DMS114 treated with DMSO at 0.1 percent for 48 hours (cell line): ENCODE measurements around the gene BICRA.
"Not testable (repeated sequence)": the region's sequence is repeated elsewhere in the genome, so short reads cannot be mapped to it uniquely, and the experiment has no call there.

Experiments used
- DNase-seq: peaks from one replicate; lab custom pipeline; 2025; ENCODE audit not compliant: unreplicated experiment; lab: John Stamatoyannopoulos, UW

The BICRA gene

DNA sequence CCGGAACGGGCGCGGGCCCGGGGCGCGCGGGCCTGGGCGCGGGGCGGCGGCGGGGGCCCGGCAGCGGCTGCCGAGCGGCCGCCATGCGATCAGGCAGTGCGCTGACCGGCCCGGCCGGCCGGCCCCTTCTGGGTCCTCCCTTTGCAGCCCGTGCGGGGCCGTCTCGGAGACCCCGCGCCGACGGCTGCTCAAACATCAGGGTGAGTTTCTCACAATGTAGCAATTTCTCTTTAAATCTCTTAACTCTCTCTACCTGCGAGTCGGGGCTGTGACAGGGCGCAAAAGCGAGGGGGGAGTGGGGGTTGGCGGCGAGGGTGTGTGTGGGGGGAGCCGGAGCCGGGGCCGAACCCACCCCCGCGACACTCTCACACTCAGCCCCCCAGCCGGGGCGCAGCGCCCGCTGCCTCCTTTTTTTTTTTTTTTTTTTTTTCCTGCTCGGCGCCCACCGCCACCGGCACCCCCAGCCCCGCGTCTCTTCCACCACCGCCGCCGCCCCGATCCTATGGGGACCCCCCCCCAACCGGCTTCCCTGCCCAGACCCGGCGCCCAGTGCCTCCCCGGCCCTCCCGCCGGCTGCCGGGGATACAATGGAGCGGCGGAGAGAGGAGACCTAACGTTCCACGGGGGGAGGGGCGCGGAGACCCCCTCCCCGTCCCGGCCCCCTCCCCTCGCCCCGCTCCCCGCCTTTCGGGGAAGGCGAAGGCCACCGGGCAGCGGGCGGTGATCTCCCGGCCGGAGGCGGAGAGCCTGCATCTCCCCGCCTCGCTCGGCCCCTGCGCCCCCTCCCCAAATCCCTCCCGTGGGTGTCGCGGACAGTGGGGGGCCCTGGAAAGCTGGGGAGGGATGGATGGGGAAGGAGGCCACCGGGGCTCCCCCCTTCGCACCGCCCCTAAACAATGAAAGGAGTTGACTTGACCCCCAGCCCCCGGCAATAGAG lies at the start of gene BICRA:
BICRA (plus strand) TSS at position 166 of the 937 bp plus-strand sequence. CDS start 64,441 bp downstream, outside the sequence.
- DNase-seq: peak; percentile 24

DNA sequence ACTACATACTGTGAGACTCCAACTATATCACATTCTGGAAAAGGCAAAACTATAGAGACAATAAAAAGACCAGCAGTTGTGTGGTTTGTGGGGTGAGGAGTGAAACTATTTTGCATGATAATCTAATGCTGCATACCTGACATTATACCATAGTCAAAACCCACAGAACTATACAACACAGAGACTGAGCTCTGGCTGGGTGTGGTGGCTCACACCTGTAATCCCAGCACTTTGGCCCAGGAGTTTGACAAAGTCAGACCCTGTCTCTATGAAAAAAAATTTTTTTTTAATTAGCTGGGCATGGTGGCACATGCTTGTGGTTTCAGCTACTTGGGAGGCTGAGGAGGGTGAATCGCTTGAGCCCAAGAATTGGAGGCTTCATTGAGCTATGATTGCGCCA lies 47.9 kb upstream of the BICRA start:
- no peak for DNase-seq

DNA sequence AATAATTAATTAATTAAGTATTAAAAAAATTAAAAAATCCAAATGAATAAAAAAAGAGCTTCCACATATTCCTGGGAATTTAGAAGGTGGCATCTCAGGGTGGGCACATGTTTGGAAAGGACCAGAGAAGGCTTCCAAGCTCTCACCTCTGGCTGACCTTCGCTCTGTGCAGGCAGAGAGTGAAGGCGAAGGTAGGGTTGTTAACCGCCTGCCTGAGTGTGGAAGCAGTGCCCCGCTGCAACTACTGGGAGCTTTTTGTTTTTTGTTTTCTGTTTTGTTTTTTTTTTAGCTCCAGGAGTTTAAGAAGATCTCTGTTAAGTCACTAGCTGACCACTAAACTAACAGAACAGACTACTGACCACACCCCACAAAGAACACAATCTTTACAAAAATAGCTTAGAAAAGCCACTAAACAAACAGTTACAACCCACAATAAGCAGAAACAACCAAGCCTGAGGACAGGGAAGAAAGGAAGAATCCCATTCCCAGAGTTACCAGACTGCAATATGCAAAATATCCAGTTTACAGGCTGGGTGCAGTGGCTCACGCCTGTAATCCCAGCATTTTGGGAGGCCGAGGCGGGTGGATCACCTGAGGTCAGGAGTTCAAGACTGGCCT lies 47.4 kb upstream of the BICRA start:
- no peak for DNase-seq

DNA sequence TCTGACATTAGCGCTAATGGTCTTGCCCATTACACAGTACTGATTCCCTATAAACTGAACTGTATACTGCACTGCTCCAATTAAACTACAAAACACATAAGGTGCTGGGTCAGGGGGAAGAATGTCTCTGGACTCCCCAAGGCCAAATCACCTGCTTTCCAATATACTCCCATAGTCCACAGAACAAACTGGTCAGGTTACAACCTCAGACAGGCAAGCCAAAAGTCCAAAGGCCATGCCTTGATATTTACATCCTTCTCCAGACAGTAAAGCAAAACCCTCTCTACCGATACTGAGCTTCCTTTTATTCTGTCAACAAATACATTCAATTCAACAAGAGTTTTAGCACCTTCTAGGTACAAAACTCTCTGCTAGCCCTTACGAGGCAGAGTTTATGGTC lies 44.9 kb upstream of the BICRA start:
- no peak for DNase-seq

DNA sequence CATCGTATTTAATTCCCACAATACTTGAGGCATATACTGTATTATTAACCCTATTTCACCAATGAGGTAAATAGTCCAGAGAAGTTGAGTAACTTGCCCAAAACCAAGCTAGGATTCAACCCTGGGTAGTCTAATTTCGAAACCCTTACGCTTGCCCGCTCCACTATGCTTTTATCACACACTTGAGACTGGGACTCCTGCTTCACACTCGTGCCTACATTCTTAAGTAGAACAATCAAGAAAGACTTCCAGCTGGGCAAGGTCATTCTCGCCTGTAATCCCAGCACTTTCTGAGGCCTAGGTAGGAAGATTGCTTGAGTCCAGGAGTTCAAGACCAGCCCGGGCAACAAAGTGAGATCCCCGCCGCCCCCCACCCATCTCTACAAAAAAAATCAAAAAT lies 39.6 kb upstream of the BICRA start:
- DNase-seq: no peak

DNA sequence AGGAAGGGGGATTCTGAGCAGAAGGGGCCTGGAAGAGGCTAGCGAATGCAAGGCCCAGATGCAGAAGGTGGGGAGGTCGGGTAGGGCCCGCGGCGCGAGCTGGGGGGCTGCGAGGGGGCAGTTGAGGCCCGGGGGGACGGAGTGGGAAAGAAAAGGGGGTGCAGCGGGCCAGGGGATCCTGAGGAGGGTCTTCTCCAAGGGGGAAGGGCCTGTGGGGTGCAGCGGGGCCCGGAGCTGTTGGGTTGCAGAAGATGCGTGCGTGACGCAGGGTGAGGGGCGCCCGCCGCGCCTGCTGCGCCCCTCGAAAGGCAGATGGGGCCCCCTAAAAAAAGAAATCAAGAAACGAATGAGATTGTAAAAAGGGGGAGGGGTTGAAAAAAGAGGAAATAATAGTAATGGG lies 36.3 kb upstream of the BICRA start:
- no peak for DNase-seq

DNA sequence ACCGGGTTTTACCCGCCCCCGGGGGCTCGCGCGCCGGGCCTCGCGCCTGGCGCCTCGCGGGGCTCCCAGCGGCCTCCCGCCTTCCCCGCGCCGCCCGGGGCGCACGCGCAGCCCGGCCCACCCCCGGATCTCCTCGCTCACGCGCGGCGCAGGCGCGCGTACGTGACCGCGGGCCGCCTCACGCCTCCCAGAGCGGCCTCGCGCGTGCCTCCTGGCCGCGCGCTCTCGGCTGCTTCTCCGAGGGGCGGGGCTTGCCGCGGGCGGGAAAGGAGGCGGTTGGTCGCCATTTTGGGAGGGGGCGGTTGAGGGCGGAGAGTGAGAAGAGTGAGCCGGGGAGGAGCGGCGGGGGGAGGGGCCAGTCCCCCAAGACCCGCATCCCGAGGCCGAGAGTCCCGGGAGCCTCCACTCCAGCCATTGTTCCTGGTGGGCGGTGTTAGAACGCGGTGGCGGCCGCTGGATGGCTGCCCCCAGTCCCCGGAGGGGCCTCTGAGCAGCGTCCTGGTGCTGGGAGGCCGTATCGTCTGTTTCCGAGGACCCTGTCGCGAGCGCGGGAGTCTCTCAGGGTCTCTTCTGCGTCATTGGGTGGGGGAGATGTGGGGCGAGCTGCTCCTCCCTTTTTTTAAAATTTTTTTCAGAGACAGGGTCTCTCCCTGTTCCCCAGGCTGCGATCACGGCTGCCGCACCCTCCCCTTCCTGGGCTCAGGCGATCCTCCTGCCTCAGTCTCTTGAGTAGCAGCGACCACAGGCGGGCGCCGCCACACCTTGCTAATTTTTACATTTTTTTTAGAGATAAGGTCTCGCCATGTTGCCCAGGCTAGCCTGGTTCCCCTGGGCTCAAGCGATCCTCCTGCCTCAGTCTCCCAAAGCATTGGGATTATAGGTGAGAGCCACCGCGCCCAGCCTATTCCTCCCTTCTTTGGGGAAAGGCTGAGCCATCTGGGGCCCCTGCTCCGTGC lies 35.6 kb upstream of the BICRA start, which contains the start of gene ZNF541:
ZNF541 (minus strand) TSS at position 78 of the 956 bp plus-strand sequence. CDS start 17,292 bp downstream, outside the sequence.
- DNase-seq: peak; percentile 13

DNA sequence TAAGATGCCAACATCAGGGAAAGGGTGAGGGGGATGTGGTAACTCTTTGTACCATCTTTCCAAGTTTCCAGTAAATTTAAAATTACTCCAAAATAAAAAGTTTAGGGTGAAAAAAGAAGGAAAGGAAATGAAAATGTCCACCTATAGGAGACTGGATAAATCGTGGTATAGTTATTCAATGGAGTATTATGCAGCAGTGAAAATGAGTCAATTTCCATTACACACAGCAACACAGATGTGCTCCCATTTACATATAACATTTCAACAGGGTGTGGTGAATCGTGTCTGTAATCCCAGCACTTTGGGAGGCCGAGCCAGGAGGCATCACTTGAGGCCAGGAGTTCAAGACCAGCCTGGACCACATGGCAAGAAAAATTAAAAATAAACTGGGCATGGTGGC lies 28.5 kb upstream of the BICRA start:
- DNase-seq: no peak

DNA sequence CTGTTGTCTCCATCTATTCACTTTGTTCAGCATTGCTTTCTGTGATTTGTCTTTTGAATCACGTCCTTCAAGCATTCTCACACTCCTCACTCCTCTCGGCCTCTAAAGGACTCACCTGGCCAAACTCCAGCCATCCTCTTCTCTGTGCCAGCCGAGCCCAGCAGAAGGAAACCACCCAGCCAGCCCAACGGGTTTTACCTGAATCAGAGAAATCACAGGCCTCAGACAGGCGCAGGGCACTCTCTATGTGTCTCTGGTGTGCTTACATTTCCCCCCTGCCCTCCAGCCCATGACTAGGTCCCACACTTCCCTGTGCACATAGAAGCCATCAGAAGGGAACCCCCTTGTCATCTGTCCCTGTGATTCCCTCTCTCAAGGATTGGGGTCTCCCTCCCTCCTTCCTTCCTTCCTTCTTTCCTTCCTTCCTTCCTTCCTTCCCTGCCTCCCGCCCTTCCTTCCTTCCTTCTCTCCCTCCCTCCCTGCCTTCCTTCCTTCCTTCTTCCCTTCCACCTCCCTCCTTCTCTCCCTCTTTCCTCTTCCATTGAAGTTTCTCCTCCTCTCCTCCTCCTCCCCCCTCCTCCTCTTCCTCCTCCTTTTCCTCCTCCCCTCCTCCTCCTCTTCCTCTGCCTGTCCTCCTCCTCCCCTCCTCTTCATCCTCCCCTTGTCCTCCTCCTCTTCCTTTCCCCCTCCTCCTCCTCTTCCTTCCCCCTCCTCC lies 27.2 kb upstream of the BICRA start:
- no peak for DNase-seq

DNA sequence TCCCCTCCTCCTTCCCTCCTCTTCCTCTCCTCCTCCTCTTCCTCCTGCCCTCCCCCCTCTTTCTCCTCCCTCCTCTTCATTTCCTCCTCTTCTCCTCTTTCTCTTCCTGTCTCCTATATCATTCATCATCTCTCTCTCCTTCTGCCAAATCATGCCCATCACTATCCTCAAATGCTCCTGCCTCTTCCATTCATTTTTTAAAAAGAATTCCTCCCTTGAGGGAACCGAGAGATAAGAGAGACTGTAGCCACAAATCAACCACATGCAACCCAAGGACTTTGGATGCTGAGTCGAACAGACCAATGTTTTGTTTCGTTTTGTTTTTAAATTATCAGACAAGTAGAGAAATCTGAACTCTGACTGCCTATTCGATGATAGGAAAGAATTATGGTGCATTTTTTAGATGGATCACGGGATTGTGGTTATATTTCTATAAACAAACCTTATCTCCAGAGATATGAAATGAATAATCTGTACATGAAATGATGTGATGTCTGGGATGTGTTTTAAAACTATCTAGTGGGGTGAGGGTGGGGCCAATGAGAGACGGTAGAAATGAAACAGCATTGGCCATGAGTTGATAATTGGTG lies 26.5 kb upstream of the BICRA start:
- DNase-seq: no peak

DNA sequence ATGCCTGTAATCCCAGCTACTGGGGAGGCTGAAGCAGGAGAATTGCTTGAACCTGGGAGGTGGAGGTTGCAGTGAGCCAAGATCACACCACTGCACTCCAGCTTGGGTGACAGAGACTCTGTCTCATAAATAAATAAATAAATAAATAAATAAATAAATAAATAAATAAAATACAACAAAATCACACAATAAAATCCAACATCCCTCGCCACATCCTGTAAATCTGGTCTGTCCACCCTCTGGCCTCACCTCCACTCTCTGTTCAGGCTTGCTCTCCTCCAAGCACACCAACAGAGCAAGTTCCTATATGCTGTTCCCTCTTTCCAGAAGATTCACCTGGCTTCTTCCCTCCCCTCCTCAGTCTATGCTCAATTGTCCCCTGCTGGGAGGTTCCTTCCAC lies 25.8 kb upstream of the BICRA start:
- not testable (repeated sequence) for DNase-seq

DNA sequence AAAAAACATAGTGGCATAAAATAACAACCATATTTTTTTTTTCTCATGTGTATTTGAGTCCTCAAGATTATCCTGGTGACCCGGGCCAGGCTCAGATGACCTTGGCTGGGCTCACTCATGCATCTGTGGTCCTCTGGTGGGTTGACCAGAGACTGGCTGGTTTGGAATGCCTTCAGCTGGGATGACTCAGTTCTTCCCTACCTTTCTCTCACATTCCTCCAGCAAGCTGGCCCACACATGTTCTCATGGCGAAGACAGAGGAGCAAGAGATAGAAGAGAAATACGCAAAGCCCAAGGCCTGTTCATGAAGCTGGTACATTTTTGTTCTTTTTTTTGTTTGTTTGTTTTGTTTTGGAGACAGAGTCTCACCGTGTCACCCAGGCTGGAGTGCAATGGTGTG lies 21.6 kb upstream of the BICRA start:
- no peak for DNase-seq

DNA sequence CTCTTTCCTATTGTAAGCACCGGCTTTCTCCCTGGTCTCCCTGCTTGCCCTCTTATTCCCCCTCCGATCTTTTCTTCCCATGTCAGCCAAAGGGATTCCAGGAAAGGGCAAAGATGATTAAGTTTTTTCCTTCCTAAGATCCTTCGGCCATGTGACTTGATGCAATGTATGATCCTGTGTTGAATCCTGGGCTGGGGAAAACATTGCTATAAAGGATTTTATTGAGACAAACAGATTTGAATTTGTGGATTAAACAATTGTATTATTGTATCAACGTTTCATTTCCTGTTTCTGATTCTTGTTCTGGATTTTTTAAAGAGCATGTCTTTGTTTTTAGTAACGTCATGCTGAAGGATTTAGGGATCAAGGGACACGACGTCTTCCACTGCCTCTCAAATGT lies 19.1 kb upstream of the BICRA start:
- no peak for DNase-seq

DNA sequence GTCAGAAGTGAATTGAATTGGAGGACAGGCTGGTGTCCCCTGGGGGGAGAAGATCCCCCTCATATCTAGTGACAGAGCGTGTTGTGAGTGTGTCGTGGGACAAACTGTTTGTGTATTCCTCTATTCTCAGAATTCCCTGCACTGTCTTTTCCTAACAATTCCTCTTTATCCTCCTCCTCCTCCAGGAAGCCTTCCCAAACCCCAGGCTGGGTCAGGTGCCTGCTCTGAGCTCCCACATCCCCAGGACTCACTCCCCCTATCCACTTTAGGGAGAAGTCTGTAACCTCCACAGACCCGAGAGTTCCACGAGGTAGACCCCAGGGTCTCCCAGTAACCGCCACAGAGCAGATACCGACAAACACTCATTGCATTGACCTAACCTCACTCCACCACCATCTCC lies 15.1 kb upstream of the BICRA start:
- DNase-seq: no peak

DNA sequence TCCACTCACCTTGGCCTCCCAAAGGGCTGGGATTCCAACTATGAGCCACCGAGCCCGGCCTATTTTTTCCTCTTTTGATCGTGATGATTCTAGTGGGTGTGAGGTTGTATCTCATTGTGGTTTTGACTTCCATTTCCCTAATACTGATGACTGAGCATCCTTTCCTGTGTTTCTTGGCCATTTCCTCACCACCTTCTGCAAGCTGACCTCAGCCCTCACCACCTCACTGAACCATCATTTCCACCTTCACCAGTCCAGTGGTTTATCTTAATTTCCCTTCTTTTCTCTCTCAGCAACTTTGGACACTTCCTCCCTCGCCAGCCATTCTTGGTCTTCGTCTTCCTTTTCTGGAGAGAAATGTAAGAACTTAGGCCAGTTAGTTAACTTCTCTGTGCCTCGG lies 13.0 kb upstream of the BICRA start:
- no peak for DNase-seq

DNA sequence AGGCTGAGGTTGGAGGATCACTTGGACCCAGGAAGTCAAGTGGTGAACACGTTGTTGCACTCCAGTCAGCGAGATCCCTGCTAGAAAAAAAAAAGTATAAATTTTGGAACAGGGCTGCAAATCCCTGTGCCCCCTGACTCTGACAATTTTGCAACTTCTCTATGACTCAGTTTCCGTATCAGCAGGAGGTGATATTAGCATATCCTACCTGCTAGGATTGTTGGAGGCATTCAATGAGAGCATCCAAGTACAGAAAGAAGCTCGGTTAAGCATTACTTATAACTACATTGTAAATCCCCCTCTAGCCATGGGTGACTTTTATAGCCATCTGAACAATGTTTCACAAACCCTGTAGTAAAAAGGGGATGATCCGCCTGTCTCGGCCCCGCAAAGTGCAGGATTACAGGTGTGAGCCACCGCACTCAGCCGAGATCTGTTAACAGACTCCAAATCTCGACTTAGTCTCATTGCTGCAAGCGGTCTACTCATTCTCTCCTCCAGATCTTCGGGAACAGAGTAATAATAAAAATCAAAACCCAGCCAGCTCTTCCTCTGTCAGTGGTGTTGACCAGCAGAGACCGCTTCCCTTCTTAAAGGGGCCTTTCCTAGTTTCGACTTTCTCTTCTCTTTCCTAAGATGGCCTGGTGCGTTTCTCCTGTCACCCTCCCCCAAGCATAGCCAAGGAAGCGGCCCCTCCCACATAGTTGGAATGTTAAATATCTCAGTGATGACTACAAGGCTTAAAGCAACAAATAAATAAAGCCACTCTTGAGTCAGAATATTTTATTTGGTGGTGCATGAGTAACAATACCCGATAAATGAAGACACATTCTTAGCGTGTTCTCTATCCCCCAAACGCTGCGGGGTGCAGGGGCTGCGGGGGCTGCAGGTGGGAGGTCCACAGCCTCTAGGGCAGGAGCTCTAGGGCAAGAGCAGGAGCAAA lies 10.3 kb upstream of the BICRA start:
- DNase-seq: peak; percentile 50

DNA sequence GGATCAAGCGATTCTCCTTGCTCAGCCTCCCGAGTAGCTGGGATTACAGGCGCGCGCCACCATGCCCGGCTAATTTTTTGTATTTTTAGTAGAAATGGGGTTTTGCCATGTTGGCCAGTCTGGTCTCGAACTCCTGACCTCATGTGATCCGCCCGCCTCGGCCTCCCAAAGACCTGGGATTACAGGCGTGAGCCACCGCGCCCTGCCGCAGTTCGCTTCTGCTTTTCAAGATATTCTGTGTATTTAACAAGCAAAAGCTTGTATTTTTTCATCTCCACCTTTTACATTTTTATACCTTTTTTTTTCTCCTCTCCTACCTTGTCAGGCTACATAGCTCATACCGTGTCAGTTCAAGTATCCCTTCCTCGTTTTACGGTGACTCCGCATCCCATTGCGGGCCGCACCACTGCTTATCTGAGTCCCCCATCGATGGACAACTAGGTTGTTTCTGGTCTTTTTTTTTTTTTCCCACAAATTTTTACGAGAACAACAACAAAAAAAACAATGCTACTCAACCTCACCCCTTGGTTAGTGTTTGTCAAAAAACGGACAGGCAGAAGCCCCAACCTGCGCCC lies 9.2 kb upstream of the BICRA start:
- DNase-seq: not testable (repeated sequence)
